SK-N-DZ (cell line): ENCODE data around the gene FAM110D.

Experiments used
- DNase-seq: peaks from one replicate; pipeline ENCODE4 v3.0.0-alpha.2; 2015; ENCODE audit warnings: low spot score

Gene FAM110D

GRCh38 chr1:26127235-26128163, 31.4 kb upstream of the FAM110D start:
- DNase-seq, result no peak

- DNase-seq, result no peak
These were observed 29.1 kb upstream of the FAM110D start for GRCh38 chr1:26129778-26130177.

GRCh38 chr1:26130695-26131094, 28.2 kb upstream of the FAM110D start:
- DNase-seq, result no peak

- DNase-seq, result no peak
These were observed 26.6 kb upstream of the FAM110D start for GRCh38 chr1:26132128-26132833.

- no peak for DNase-seq
These were observed 26.1 kb upstream of the FAM110D start for GRCh38 chr1:26132834-26133167.

GRCh38 chr1:26134466-26134865, 24.4 kb upstream of the FAM110D start:
- DNase-seq, result no peak

- DNase-seq, result no peak
These were observed 19.8 kb upstream of the FAM110D start for GRCh38 chr1:26138974-26139558.

- DNase-seq, result no peak
These were observed 16.7 kb upstream of the FAM110D start for GRCh38 chr1:26142159-26142558.

GRCh38 chr1:26145041-26145959, 13.6 kb upstream of the FAM110D start:
- DNase-seq, result peak; percentile 82

GRCh38 chr1:26145960-26146294, 13.0 kb upstream of the FAM110D start:
- DNase-seq, result no peak

- DNase-seq, result no peak
These were observed 10.0 kb upstream of the FAM110D start for GRCh38 chr1:26148887-26149286.

- DNase-seq, result no peak
These were observed 4.8 kb upstream of the FAM110D start for GRCh38 chr1:26153966-26154532.

GRCh38 chr1:26154750-26155149, 4.1 kb upstream of the FAM110D start:
- DNase-seq, result no peak

- DNase-seq, result no peak
These were observed 3.3 kb upstream of the FAM110D start for GRCh38 chr1:26155370-26156284.

- DNase-seq, result peak; percentile 41
These were observed 2.4 kb upstream of the FAM110D start for GRCh38 chr1:26156285-26157038.

GRCh38 chr1:26158271-26158907, 490 bp upstream of the FAM110D start:
- no peak for DNase-seq

- no peak for DNase-seq
These were observed 812 bp downstream of the FAM110D start for GRCh38 chr1:26159743-26160039.

GRCh38 chr1:26160527-26161414, 1.9 kb downstream of the FAM110D start:
- DNase-seq, result no peak
